Breast epithelium (tissue), 3 donors: ENCODE data around the gene ATP6V1G2.

Source experiments
- POLR2A ChIP-seq: fragments of 450-650 bp; IDR thresholded peaks from one replicate; pipeline ENCODE4 v1.6.1; 2016; ENCODE audit warnings: antibody characterized with exemption, mild to moderate bottlenecking, moderate library complexity
- POLR2AphosphoS5 ChIP-seq, 3 donors: sonication (generic); formaldehyde crosslinking; IDR thresholded peaks; one replicate each; pipeline ENCODE4 v1.6.1; 2017; ENCODE audit warnings: antibody characterized with exemption in 3 of 3
- TF ChIP-seq, protein P1 (sequence below), 3 donors: fragments of 450-650 bp; IDR thresholded peaks; one replicate each; pipeline ENCODE4 v1.5.1; 2016 to 2017; ENCODE audit warnings: antibody characterized with exemption in 3 of 3, mild to moderate bottlenecking in 3 of 3, moderate library complexity in 3 of 3

DNA sequence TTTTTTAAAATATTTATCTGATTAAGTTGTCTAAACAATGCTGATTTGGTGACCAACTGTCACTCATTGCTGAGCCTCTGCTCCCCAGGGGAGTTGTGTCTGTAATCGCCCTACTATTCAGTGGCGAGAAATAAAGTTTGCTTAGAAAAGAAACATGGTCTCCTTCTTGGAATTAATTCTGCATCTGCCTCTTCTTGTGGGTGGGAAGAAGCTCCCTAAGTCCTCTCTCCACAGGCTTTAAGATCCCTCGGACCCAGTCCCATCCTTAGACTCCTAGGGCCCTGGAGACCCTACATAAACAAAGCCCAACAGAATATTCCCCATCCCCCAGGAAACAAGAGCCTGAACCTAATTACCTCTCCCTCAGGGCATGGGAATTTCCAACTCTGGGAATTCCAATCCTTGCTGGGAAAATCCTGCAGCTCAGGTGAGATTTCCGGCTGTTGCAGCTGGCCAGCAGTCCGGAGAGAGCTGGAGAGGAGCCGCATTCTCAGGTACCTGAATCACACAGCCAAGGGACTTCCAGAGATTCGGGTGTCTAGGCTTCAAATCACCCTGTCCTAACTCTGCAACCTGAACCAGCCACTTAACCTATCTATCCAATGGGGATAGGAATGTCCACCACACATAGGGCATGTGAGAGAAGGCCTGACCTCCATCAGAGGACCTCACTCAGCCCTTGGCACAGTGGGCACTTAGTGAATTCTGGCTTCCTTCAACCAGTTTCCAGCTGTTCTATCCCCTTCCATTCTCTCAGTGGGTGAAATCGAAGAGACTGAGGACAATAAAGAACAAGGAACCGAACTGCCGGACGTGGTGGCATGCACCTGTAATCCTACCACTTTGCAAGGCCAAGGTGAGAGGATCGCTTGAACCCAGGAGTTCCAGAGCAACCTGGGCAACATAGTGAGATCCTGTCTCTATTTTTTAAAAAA, 32.0 kb upstream of the ATP6V1G2 start:
- TF ChIP-seq, protein P1, sequence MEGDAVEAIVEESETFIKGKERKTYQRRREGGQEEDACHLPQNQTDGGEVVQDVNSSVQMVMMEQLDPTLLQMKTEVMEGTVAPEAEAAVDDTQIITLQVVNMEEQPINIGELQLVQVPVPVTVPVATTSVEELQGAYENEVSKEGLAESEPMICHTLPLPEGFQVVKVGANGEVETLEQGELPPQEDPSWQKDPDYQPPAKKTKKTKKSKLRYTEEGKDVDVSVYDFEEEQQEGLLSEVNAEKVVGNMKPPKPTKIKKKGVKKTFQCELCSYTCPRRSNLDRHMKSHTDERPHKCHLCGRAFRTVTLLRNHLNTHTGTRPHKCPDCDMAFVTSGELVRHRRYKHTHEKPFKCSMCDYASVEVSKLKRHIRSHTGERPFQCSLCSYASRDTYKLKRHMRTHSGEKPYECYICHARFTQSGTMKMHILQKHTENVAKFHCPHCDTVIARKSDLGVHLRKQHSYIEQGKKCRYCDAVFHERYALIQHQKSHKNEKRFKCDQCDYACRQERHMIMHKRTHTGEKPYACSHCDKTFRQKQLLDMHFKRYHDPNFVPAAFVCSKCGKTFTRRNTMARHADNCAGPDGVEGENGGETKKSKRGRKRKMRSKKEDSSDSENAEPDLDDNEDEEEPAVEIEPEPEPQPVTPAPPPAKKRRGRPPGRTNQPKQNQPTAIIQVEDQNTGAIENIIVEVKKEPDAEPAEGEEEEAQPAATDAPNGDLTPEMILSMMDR (IDR thresholded peaks at IDR 0.05): no peak
- TF ChIP-seq POLR2A (no peak), POLR2AphosphoS5 (IDR thresholded peaks at IDR 0.05) (no peak)
